GM12872 (cell line): ENCODE results near the gene ATP11A.

Experiments
- CTCF ChIP-seq: IDR thresholded peaks from 3 replicates; pipeline ENCODE4 v1.5.1; 2011; ENCODE audit warnings: low read depth, mild to moderate bottlenecking, low read length, moderate library complexity; ENCODE audit not compliant: insufficient read depth

ATP11A gene

GRCh38 chr13:112741835-112742570, 52.2 kb downstream of the ATP11A start:
- TF ChIP-seq CTCF: no peak

GRCh38 chr13:112742583-112742982, 52.7 kb downstream of the ATP11A start:
- TF ChIP-seq CTCF: no peak

- no peak for TF ChIP-seq CTCF
Measured at GRCh38 chr13:112743451-112744167, 53.8 kb downstream of the ATP11A start.

GRCh38 chr13:112744168-112745021, 54.6 kb downstream of the ATP11A start:
- TF ChIP-seq CTCF: no peak

GRCh38 chr13:112746044-112746443, 56.2 kb downstream of the ATP11A start:
- TF ChIP-seq CTCF: no peak

GRCh38 chr13:112747256-112747655, 57.4 kb downstream of the ATP11A start:
- TF ChIP-seq CTCF: no peak
